GM23248 (cell line): Measurements from ENCODE around the gene EBF3. TPM values are rescaled to one million over a fixed set of nuclear protein-coding genes. Genes with fewer than 3 reads are reported as not detected.

ENCODE experiments used
- DNase-seq: peaks from one replicate; pipeline ENCODE4 v3.0.0-alpha.2; 2015
- H2AFZ ChIP-seq: fragments of 200-600 bp; sonication (generic); 2 replicates; pipeline ENCODE4 v1.6.1; 2016; ENCODE audit warnings: antibody characterized with exemption
- H3F3A ChIP-seq: fragments of 200-600 bp; sonication (generic); 2 replicates; pipeline ENCODE4 v1.6.1; 2016; ENCODE audit warnings: mild to moderate bottlenecking, antibody characterized with exemption, mixed run types; ENCODE audit not compliant: insufficient read depth
- H3K27ac ChIP-seq: fragments of 200-600 bp; sonication (generic); 2 replicates; pipeline ENCODE4 v1.5.1; 2016; ENCODE audit warnings: mild to moderate bottlenecking
- H3K27me3 ChIP-seq: fragments of 200-600 bp; sonication (generic); replicated peaks from 2 replicates; pipeline ENCODE4 v1.6.1; 2016; ENCODE audit warnings: mild to moderate bottlenecking; ENCODE audit not compliant: insufficient read depth
- H3K36me3 ChIP-seq: fragments of 200-600 bp; sonication (generic); 2 replicates; pipeline ENCODE4 v1.6.1; 2016; ENCODE audit warnings: low read depth, mild to moderate bottlenecking
- H3K4me1 ChIP-seq: fragments of 200-600 bp; sonication (generic); 2 replicates; pipeline ENCODE4 v1.6.1; 2016; ENCODE audit warnings: mild to moderate bottlenecking; ENCODE audit not compliant: insufficient read depth
- H3K4me2 ChIP-seq: fragments of 200-600 bp; sonication (generic); one replicate; pipeline ENCODE4 v1.6.1; 2016; ENCODE audit warnings: mild to moderate bottlenecking; ENCODE audit not compliant: unreplicated experiment
- H3K4me3 ChIP-seq: fragments of 200-600 bp; sonication (generic); 2 replicates; pipeline ENCODE4 v1.5.1; 2016; ENCODE audit warnings: mild to moderate bottlenecking
- H3K79me2 ChIP-seq: fragments of 200-600 bp; sonication (generic); 2 replicates; pipeline ENCODE4 v1.6.1; 2016; ENCODE audit warnings: mild to moderate bottlenecking; ENCODE audit not compliant: insufficient read depth
- H3K9ac ChIP-seq: fragments of 200-600 bp; sonication (generic); 2 replicates; pipeline ENCODE4 v1.6.1; 2016; ENCODE audit warnings: mild to moderate bottlenecking
- H3K9me2 ChIP-seq: fragments of 200-600 bp; sonication (generic); 2 replicates; pipeline ENCODE4 v1.6.1; 2016; ENCODE audit warnings: mixed run types, mild to moderate bottlenecking, moderate library complexity; ENCODE audit not compliant: insufficient read depth
- H3K9me3 ChIP-seq: fragments of 200-600 bp; sonication (generic); one replicate; pipeline ENCODE4 v1.6.1; 2017; ENCODE audit warnings: low read depth
- H4K20me1 ChIP-seq: fragments of 200-600 bp; sonication (generic); 2 replicates; pipeline ENCODE4 v1.6.0; 2016; ENCODE audit not compliant: insufficient read depth
- EZH2 ChIP-seq: fragments of 200-600 bp; sonication (generic); IDR thresholded peaks from 2 replicates; pipeline ENCODE4 v1.6.1; 2018; ENCODE audit warnings: antibody characterized with exemption, mild to moderate bottlenecking; ENCODE audit not compliant: insufficient read depth, poor library complexity, severe bottlenecking
- EZH2phosphoT487 ChIP-seq: fragments of 200-600 bp; sonication (generic); IDR thresholded peaks from 2 replicates; pipeline ENCODE4 v1.6.1; 2018; ENCODE audit warnings: antibody characterized with exemption, moderate library complexity, mild to moderate bottlenecking, low read depth; ENCODE audit not compliant: insufficient read depth
- WGBS, 2 experiments: methylation state at CpG; one replicate each; pipeline ENCODE4 v1.1.6; 2015 to 2017; ENCODE audit warnings: low lambda C conversion rate in 2 of 2, low coverage in 1 of 2; ENCODE audit errors: missing lambda C conversion rate in 2 of 2; 5-methylcytosine and 5-hydroxymethylcytosine counted together
- in situ Hi-C: fragments of 300-500 bp; cut with MboI; formaldehyde crosslinking; loops from 2 replicates; pipeline ENCODE4 v1.15.0; 2020
- polyA plus RNA-seq: library from polyadenylated mRNA; unstranded; fragments of >200 nt; fragmentation: Nextera tagmentation; extraction: Ambion mirVana; gene quantifications from 2 replicates; pipeline ENCODE4 v1.2.1, GENCODE V29; 2016
- total RNA-seq: library from RNA; depleted of rRNA; stranded (reverse); fragments of >200 nt; shearing (Covaris generic); gene quantifications from 2 replicates; pipeline ENCODE4 v1.2.3, GENCODE V29; 2014

Gene EBF3
- total and polyA plus RNA-seq, 2 experiments from 2014 or later, result 0.15 to 0.43 TPM

- H3K9me3 ChIP-seq, result no peaks in the 10 kb centered on the region
Measured at GRCh38 chr10:130010653-130011052, 46.6 kb upstream of the EBF3 start.

GRCh38 chr10:130009228-130009627 lies 45.2 kb upstream of the EBF3 start:
- Histone ChIP-seq H3K4me2 (no peak overlapping the region), H3K4me3 (no peak overlapping the region), H2AFZ (no peak overlapping the region), H3K27ac (no peak overlapping the region), H3K27me3 (peaks cover 22% of the 10 kb centered on the region), H3K4me1 (peaks cover 7% of the 10 kb centered on the region; the same call in 1 of the 2 replicates), H3K9me2 (no peaks in the 10 kb centered on the region), H3F3A (no peaks in the 10 kb centered on the region), H3K9me3 (no peaks in the 10 kb centered on the region), H4K20me1 (no peaks in the 10 kb centered on the region), H3K79me2 (no peaks in the 10 kb centered on the region), H3K36me3 (no peaks in the 10 kb centered on the region), H3K9ac (no peak overlapping the region)
- DNase-seq, result no peak
- in situ Hi-C loops, result no loop called here
- 79 to 90% methylated on average over 9 of the region's 9 CpGs for WGBS, 2 experiments
- TF ChIP-seq EZH2, result no peak
- no peak for TF ChIP-seq EZH2phosphoT487

More at GRCh38 chr10:130010653-130011052, 46.6 kb upstream of the EBF3 start:
- Histone ChIP-seq H3F3A (no peaks in the 10 kb centered on the region), H4K20me1 (no peaks in the 10 kb centered on the region), H3K27ac (no peak overlapping the region), H3K36me3 (no peaks in the 10 kb centered on the region), H3K4me2 (no peak overlapping the region), H3K4me3 (no peak overlapping the region), H3K4me1 (peaks cover 7% of the 10 kb centered on the region; the same call in 1 of the 2 replicates), H3K27me3 (peaks cover 12% of the 10 kb centered on the region), H3K79me2 (no peaks in the 10 kb centered on the region), H3K9me2 (no peaks in the 10 kb centered on the region), H2AFZ (no peak overlapping the region), H3K9ac (no peak overlapping the region)
- in situ Hi-C loops, result no loop called here
- 76 to 79% methylated on average over 6 of the region's 6 CpGs for WGBS, 2 experiments
- DNase-seq, result no peak
- no peak for TF ChIP-seq EZH2phosphoT487
- no peak for TF ChIP-seq EZH2

GRCh38 chr10:130003787-130004613 lies 39.9 kb upstream of the EBF3 start:
- Histone ChIP-seq H3K4me1 (no peaks in the 10 kb centered on the region), H3K4me3 (no peak overlapping the region), H3K4me2 (no peak overlapping the region), H3K9me3 (no peaks in the 10 kb centered on the region), H3K27me3 (peaks cover 22% of the 10 kb centered on the region), H3K27ac (no peak overlapping the region), H3F3A (no peaks in the 10 kb centered on the region), H3K9me2 (no peaks in the 10 kb centered on the region), H2AFZ (no peak overlapping the region), H3K79me2 (no peaks in the 10 kb centered on the region), H4K20me1 (no peaks in the 10 kb centered on the region), H3K9ac (no peak overlapping the region), H3K36me3 (no peaks in the 10 kb centered on the region)
- TF ChIP-seq EZH2phosphoT487 (no peak), EZH2 (no peak)
- 53% methylated on average over 8 of the region's 8 CpGs for WGBS, 2 experiments
- peak; percentile 12 for DNase-seq
- in situ Hi-C loops, result no loop called here

- Histone ChIP-seq H3K36me3 (no peaks in the 10 kb centered on the region), H3K4me1 (no peaks in the 10 kb centered on the region), H2AFZ (no peak overlapping the region), H3K27ac (no peak overlapping the region), H3K4me3 (no peak overlapping the region), H3K27me3 (peaks cover 22% of the 10 kb centered on the region), H3K9me3 (no peaks in the 10 kb centered on the region), H3K9ac (no peak overlapping the region), H3K4me2 (no peak overlapping the region), H3K79me2 (no peaks in the 10 kb centered on the region), H3K9me2 (no peaks in the 10 kb centered on the region), H3F3A (no peaks in the 10 kb centered on the region), H4K20me1 (no peaks in the 10 kb centered on the region)
- 69 to 75% methylated on average over 9 of the region's 9 CpGs for WGBS, 2 experiments
- in situ Hi-C loops, result no loop called here
- no peak for DNase-seq
- TF ChIP-seq EZH2 (no peak), EZH2phosphoT487 (no peak)
Measured at GRCh38 chr10:130003166-130003565, 39.1 kb upstream of the EBF3 start.
